IPS-NIHi7 (cell line): ENCODE results near the gene BFSP2.
"Not testable (repeated sequence)": the region's sequence is repeated elsewhere in the genome, so short reads cannot be mapped to it uniquely, and the experiment has no call there.

Experiments used
- DNase-seq: peaks from one replicate; pipeline ENCODE4 v3.0.0; 2012; ENCODE audit warnings: mixed read lengths; ENCODE audit errors: extremely low spot score

BFSP2 gene

GRCh38 chr3:133457025-133457424 lies 57.2 kb downstream of the BFSP2 start:
- DNase-seq: no peak

GRCh38 chr3:133457465-133458067 lies 57.7 kb downstream of the BFSP2 start:
- no peak for DNase-seq

GRCh38 chr3:133459400-133459799 lies 59.5 kb downstream of the BFSP2 start:
- DNase-seq: no peak

GRCh38 chr3:133460809-133461208 lies 61.0 kb downstream of the BFSP2 start:
- no peak for DNase-seq

- no peak for DNase-seq
These were observed 61.4 kb downstream of the BFSP2 start for GRCh38 chr3:133461291-133461690.

- DNase-seq: no peak
These were observed 63.5 kb downstream of the BFSP2 start for GRCh38 chr3:133463347-133463860.

- no peak for DNase-seq
These were observed 64.7 kb downstream of the BFSP2 start for GRCh38 chr3:133464573-133464972.

- DNase-seq: no peak
These were observed 66.9 kb downstream of the BFSP2 start for GRCh38 chr3:133466531-133467386.

GRCh38 chr3:133467780-133468179 lies 67.9 kb downstream of the BFSP2 start:
- no peak for DNase-seq

GRCh38 chr3:133468251-133468721 lies 68.4 kb downstream of the BFSP2 start:
- DNase-seq: no peak

- DNase-seq: no peak
These were observed 69.4 kb downstream of the BFSP2 start for GRCh38 chr3:133469140-133469731.

- DNase-seq: peak; percentile 68
These were observed 72.4 kb downstream of the BFSP2 start for GRCh38 chr3:133472242-133472641.

- DNase-seq: no peak
These were observed 73.0 kb downstream of the BFSP2 start for GRCh38 chr3:133472889-133473288.

GRCh38 chr3:133473472-133474191 lies 73.8 kb downstream of the BFSP2 start:
- not testable (repeated sequence) for DNase-seq

GRCh38 chr3:133474251-133474801 lies 74.5 kb downstream of the BFSP2 start:
- DNase-seq: no peak

- no peak for DNase-seq
These were observed 75.0 kb downstream of the BFSP2 start for GRCh38 chr3:133474817-133475216.

- no peak for DNase-seq
These were observed 75.6 kb downstream of the BFSP2 start for GRCh38 chr3:133475245-133476010.

- DNase-seq: no peak
These were observed 77.1 kb downstream of the BFSP2 start for GRCh38 chr3:133476971-133477375.

- no peak for DNase-seq
These were observed 77.6 kb downstream of the BFSP2 start for GRCh38 chr3:133477487-133477886.

- DNase-seq: no peak
These were observed 78.8 kb downstream of the BFSP2 start for GRCh38 chr3:133478624-133479023.

- DNase-seq: no peak
These were observed 79.5 kb downstream of the BFSP2 start for GRCh38 chr3:133479401-133479800.
